ENCODE data around the gene LDHAL6B.

The LDHAL6B gene

GRCh38 chr15:59216911-59217310 lies 10.3 kb downstream of the LDHAL6B start:
- H3K27ac ChIP-seq: no peak overlapping the region
- no peaks in the 10 kb centered on the region for H3K27me3 ChIP-seq
- no peaks in the 10 kb centered on the region for H3K9me3 ChIP-seq (replicated peaks in 1 of 11)
- H3K4me1 ChIP-seq: peaks cover 0 to 32% (median under 1%) of the 10 kb centered on the region in 10 experiments; a peak in 10 of 20 replicates
- H3K36me3 ChIP-seq: peaks cover 0 to 60% (median 0%) of the 10 kb centered on the region in 11 experiments; a peak in 4 of 22 replicates
- H3K4me2 ChIP-seq: no peak overlapping the region
- H3K4me3 ChIP-seq: no peak overlapping the region
- no peak overlapping the region for H3K9ac ChIP-seq
- no peaks in the 10 kb centered on the region for H4K20me1 ChIP-seq
- no peak for TF ChIP-seq Cebpa-rat (IDR thresholded peaks at IDR 0.05)

- Histone ChIP-seq H3K9me3 (replicated peaks in 1 of 11) (no peaks in the 10 kb centered on the region), H4K20me1 (no peaks in the 10 kb centered on the region), H3K4me2 (no peak overlapping the region), H3K9ac (no peak overlapping the region), H3K36me3 (peaks cover 0 to 54% (median 0%) of the 10 kb centered on the region in 11 experiments; a peak in 4 of 22 replicates), H3K4me3 (no peak overlapping the region), H3K4me1 (peaks cover 0 to 43% (median 5%) of the 10 kb centered on the region in 10 experiments; a peak in 11 of 20 replicates), H3K27ac (no peak overlapping the region), H3K27me3 (no peaks in the 10 kb centered on the region)
- TF ChIP-seq Cebpa-rat (IDR thresholded peaks at IDR 0.05): no peak
Observed at GRCh38 chr15:59217876-59218498, 11.3 kb downstream of the LDHAL6B start.

GRCh38 chr15:59218710-59219109 lies 12.1 kb downstream of the LDHAL6B start:
- Histone ChIP-seq H4K20me1 (no peaks in the 10 kb centered on the region), H3K4me2 (peak overlapping the region in 1 of 11 experiments; percentile 17; a peak in 1 of 22 replicates), H3K27ac (no peak overlapping the region), H3K9ac (no peak overlapping the region), H3K36me3 (peaks cover 0 to 49% (median 0%) of the 10 kb centered on the region in 11 experiments; a peak in 4 of 22 replicates), H3K9me3 (replicated peaks in 1 of 11) (no peaks in the 10 kb centered on the region), H3K4me3 (no peak overlapping the region), H3K4me1 (peaks cover 0 to 50% (median 5%) of the 10 kb centered on the region in 10 experiments; a peak in 11 of 20 replicates), H3K27me3 (no peaks in the 10 kb centered on the region)
- no peak for TF ChIP-seq Cebpa-rat (IDR thresholded peaks at IDR 0.05)

GRCh38 chr15:59221511-59222505 lies 15.2 kb downstream of the LDHAL6B start:
- Histone ChIP-seq H3K27ac (peak overlapping the region in 5 of 11 experiments; percentile 36 to 90 (median 76); a peak in 8 of 22 replicates), H3K36me3 (peaks cover 0 to 43% (median 0%) of the 10 kb centered on the region in 11 experiments; a peak in 4 of 22 replicates), H3K4me1 (peaks cover 0 to 69% (median 5%) of the 10 kb centered on the region in 10 experiments; a peak in 11 of 20 replicates), H4K20me1 (no peaks in the 10 kb centered on the region), H3K4me3 (no peak overlapping the region), H3K9me3 (replicated peaks in 1 of 11) (no peaks in the 10 kb centered on the region), H3K27me3 (no peaks in the 10 kb centered on the region), H3K4me2 (peak overlapping the region in 7 of 11 experiments; percentile 20 to 78 (median 52); a peak in 11 of 22 replicates), H3K9ac (peak overlapping the region in 4 of 11 experiments; percentile 7 to 69 (median 64); a peak in 6 of 22 replicates)
- TF ChIP-seq Cebpa-rat (IDR thresholded peaks at IDR 0.05): no peak

GRCh38 chr15:59222906-59223550 lies 16.4 kb downstream of the LDHAL6B start:
- Histone ChIP-seq H3K4me3 (no peak overlapping the region), H3K9ac (peak overlapping the region in 2 of 11 experiments; percentile 57 to 64; a peak in 4 of 22 replicates), H3K9me3 (replicated peaks in 1 of 11) (no peaks in the 10 kb centered on the region), H3K27ac (peak overlapping the region in 4 of 11 experiments; percentile 68 to 90 (median 79); a peak in 6 of 22 replicates), H3K27me3 (no peaks in the 10 kb centered on the region), H4K20me1 (no peaks in the 10 kb centered on the region), H3K36me3 (peaks cover 0 to 43% (median 0%) of the 10 kb centered on the region in 11 experiments; a peak in 4 of 22 replicates), H3K4me1 (peaks cover 0 to 80% (median 5%) of the 10 kb centered on the region in 10 experiments; a peak in 11 of 20 replicates), H3K4me2 (peak overlapping the region in 4 of 11 experiments; percentile 52 to 78 (median 66); a peak in 6 of 22 replicates)
- no peak for TF ChIP-seq Cebpa-rat (IDR thresholded peaks at IDR 0.05)

GRCh38 chr15:59223736-59224135 lies 17.1 kb downstream of the LDHAL6B start:
- Histone ChIP-seq H3K4me3 (no peak overlapping the region), H3K4me2 (peak overlapping the region in 3 of 11 experiments; percentile 66 to 78 (median 67); a peak in 6 of 22 replicates), H3K4me1 (peaks cover 0 to 78% (median 5%) of the 10 kb centered on the region in 10 experiments; a peak in 11 of 20 replicates), H4K20me1 (no peaks in the 10 kb centered on the region), H3K27me3 (no peaks in the 10 kb centered on the region), H3K9ac (no peak overlapping the region), H3K36me3 (peaks cover 0 to 42% (median 0%) of the 10 kb centered on the region in 11 experiments; a peak in 4 of 22 replicates), H3K9me3 (replicated peaks in 1 of 11) (no peaks in the 10 kb centered on the region), H3K27ac (peak overlapping the region in 2 of 11 experiments; percentile 16 to 76; a peak in 2 of 22 replicates)
- TF ChIP-seq Cebpa-rat (IDR thresholded peaks at IDR 0.05): no peak

- Histone ChIP-seq H3K27ac (no peak overlapping the region), H4K20me1 (no peaks in the 10 kb centered on the region), H3K4me2 (peak overlapping the region in 3 of 11 experiments; percentile 12 to 78 (median 67); a peak in 5 of 22 replicates), H3K4me1 (peaks cover 0 to 71% (median 5%) of the 10 kb centered on the region in 10 experiments; a peak in 11 of 20 replicates), H3K4me3 (no peak overlapping the region), H3K36me3 (peaks cover 0 to 39% (median 0%) of the 10 kb centered on the region in 11 experiments; a peak in 4 of 22 replicates), H3K9ac (no peak overlapping the region), H3K27me3 (no peaks in the 10 kb centered on the region), H3K9me3 (replicated peaks in 1 of 11) (no peaks in the 10 kb centered on the region)
- no peak for TF ChIP-seq Cebpa-rat (IDR thresholded peaks at IDR 0.05)
Observed at GRCh38 chr15:59224474-59224873, 17.8 kb downstream of the LDHAL6B start.

GRCh38 chr15:59227021-59227420 lies 20.4 kb downstream of the LDHAL6B start:
- Histone ChIP-seq H3K36me3 (peaks cover 0 to 46% (median 0%) of the 10 kb centered on the region in 11 experiments; a peak in 4 of 22 replicates), H3K9me3 (replicated peaks in 1 of 11) (no peaks in the 10 kb centered on the region), H3K4me1 (peaks cover 0 to 58% (median 4%) of the 10 kb centered on the region in 10 experiments; a peak in 11 of 20 replicates), H3K9ac (no peak overlapping the region), H3K27ac (no peak overlapping the region; a peak in 1 of 22 replicates), H3K27me3 (no peaks in the 10 kb centered on the region), H3K4me2 (no peak overlapping the region), H4K20me1 (no peaks in the 10 kb centered on the region), H3K4me3 (no peak overlapping the region)
- TF ChIP-seq Cebpa-rat (IDR thresholded peaks at IDR 0.05): no peak

Data from BLaER1 treated with 17β-estradiol and CSF1 and Interleukin-3, amounts not matched to agents 10 nM and 100 nM (cell line).